ENCODE results near the gene TMEM144.

TMEM144 gene

DNA sequence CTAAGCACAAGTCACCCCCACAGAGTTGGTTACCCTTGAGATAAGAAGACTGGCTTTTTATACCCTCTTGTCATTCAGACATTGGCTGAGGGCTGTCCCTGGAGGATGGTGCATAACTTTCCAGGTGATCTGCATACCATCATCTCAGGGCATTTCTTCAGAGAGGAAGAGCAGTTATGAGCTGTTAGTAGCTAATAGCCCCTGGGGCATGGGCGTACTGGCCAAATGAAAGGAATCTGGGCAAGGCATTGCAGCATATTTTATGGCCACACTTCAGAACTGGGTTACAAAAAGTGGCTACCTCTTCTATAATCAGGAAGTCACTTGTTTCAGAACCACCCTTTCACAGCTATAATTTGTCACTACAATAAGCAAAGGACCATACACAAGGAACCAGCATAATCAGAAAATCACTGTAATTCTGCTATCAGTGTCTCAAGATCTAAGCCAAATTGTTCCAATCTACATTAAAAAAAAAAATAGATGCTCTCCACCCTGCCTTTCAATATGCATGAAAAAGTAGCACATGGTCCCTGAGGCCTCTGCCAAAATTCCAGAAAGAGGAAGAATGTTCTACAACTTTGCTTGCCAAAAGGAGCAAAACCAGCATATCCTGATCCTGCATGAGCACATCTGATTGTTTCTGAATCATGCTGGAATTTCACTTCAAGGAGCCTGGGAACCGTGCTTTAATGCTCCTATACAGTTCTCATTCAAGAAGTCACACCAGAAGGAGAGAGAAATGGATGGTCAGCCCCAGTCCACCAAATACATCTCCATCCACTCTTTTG, 92.0 kb downstream of the TMEM144 start:
- DNase-seq: no peak

DNA sequence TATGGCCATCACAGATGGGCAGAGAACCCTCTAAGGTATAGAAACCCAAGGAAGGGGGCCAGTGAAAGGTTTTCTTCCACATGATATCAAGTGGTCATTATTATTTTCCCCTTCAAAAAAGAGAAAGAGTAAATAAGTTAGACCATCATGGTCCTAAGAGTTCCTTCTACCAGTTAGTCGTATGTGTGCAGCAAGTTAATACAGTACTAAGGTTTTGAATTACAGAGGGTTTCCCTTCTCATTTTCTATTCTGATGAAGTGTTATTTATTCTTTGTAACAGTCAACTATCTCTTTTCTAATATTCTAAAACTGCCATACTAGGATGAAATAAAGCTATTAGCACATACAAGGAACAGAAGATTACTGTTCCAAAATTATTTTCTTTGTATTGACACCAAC, 94.4 kb downstream of the TMEM144 start:
- no peak for DNase-seq
